Measurements from ENCODE around the gene TSN. TPM values are rescaled to one million over a fixed set of nuclear protein-coding genes. Genes with fewer than 3 reads are reported as not detected.

TSN gene
- total RNA-seq, 1 donor from 2014 or later, result 64.1 TPM

- no peak for DNase-seq (ENCODE audit: low read depth)
- TF ChIP-seq CTCF (IDR thresholded peaks at IDR 0.05; ENCODE audit: insufficient read depth, low read length, poor library complexity, severe bottlenecking), result no peak
Measured at GRCh38 chr2:121778741-121779487, 23.5 kb downstream of the TSN start.

GRCh38 chr2:121783180-121783579 is 27.7 kb downstream of the TSN start:
- no peak for DNase-seq (ENCODE audit: low read depth)
- TF ChIP-seq CTCF (IDR thresholded peaks at IDR 0.05; ENCODE audit: insufficient read depth, low read length, poor library complexity, severe bottlenecking), result no peak
- Histone ChIP-seq H3K36me3 (ENCODE audit: control insufficient read depth, insufficient read depth, low read length) (no peaks in the 10 kb centered on the region), H3K4me3 (ENCODE audit: low read depth, low read length) (no peak overlapping the region), H3K27me3 (ENCODE audit: control insufficient read depth, insufficient read depth, low read length) (no peaks in the 10 kb centered on the region)

More at GRCh38 chr2:121778741-121779487, 23.5 kb downstream of the TSN start:
- Histone ChIP-seq H3K27me3 (ENCODE audit: control insufficient read depth, insufficient read depth, low read length) (no peaks in the 10 kb centered on the region), H3K4me3 (ENCODE audit: low read depth, low read length) (no peak overlapping the region), H3K36me3 (ENCODE audit: control insufficient read depth, insufficient read depth, low read length) (no peaks in the 10 kb centered on the region)

GRCh38 chr2:121788685-121789084 is 33.2 kb downstream of the TSN start:
- no peak for DNase-seq (ENCODE audit: low read depth)
- H3K4me3 ChIP-seq (ENCODE audit: low read depth, low read length), result no peak overlapping the region
- no peaks in the 10 kb centered on the region for H3K27me3 ChIP-seq (ENCODE audit: control insufficient read depth, insufficient read depth, low read length)
- H3K36me3 ChIP-seq (ENCODE audit: control insufficient read depth, insufficient read depth, low read length), result peaks cover 1% of the 10 kb centered on the region
- TF ChIP-seq CTCF (IDR thresholded peaks at IDR 0.05; ENCODE audit: insufficient read depth, low read length, poor library complexity, severe bottlenecking), result no peak

- Histone ChIP-seq H3K27me3 (ENCODE audit: control insufficient read depth, insufficient read depth, low read length) (no peaks in the 10 kb centered on the region), H3K36me3 (ENCODE audit: control insufficient read depth, insufficient read depth, low read length) (peaks cover 1% of the 10 kb centered on the region), H3K4me3 (ENCODE audit: low read depth, low read length) (no peak overlapping the region)
- DNase-seq (ENCODE audit: low read depth), result peak; percentile 96
- TF ChIP-seq CTCF (IDR thresholded peaks at IDR 0.05; ENCODE audit: insufficient read depth, low read length, poor library complexity, severe bottlenecking), result no peak
Measured at GRCh38 chr2:121790276-121790956, 35.0 kb downstream of the TSN start.

GRCh38 chr2:121791290-121791689 is 35.8 kb downstream of the TSN start:
- Histone ChIP-seq H3K27me3 (ENCODE audit: control insufficient read depth, insufficient read depth, low read length) (no peaks in the 10 kb centered on the region), H3K4me3 (ENCODE audit: low read depth, low read length) (no peak overlapping the region), H3K36me3 (ENCODE audit: control insufficient read depth, insufficient read depth, low read length) (peaks cover 1% of the 10 kb centered on the region)
- no peak for TF ChIP-seq CTCF (IDR thresholded peaks at IDR 0.05; ENCODE audit: insufficient read depth, low read length, poor library complexity, severe bottlenecking)
- no peak for DNase-seq (ENCODE audit: low read depth)
